B cell (primary cell): ENCODE results near the gene CSF1R. TPM values are rescaled to one million over a fixed set of nuclear protein-coding genes. Genes with fewer than 3 reads are reported as not detected.

Experiments
- ATAC-seq: fragments of 200-7000 bp; cut with Tn5 transposase; one replicate; pipeline ENCODE4 v1.10.0; 2021; ENCODE audit warnings: low read depth, mild to moderate bottlenecking, moderate number of reproducible peaks, moderate library complexity
- CTCF ChIA-PET: fragments of 350-600 bp; sonication (Branson Sonifier 250); formaldehyde crosslinking; loops from one replicate; lab custom pipeline; 2021; ENCODE audit warnings: antibody characterized with exemption, inconsistent platforms; lab: Charles Lee
- POLR2A ChIA-PET: fragments of 350-600 bp; sonication (Branson Sonifier 250); formaldehyde crosslinking; loops from one replicate; lab custom pipeline; 2021; ENCODE audit warnings: antibody characterized with exemption; lab: Charles Lee
- DNase-seq: peaks from one replicate; pipeline ENCODE4 v3.0.0; 2013
- H2AFZ ChIP-seq: 2 replicates; pipeline ENCODE4 v1.6.1; 2012; ENCODE audit warnings: mild to moderate bottlenecking, low read depth, low read length; ENCODE audit not compliant: insufficient read depth, poor library complexity, severe bottlenecking
- H3K27ac ChIP-seq, 2 donors: 1 replicate in 1 of 2; 2 replicates in 1 of 2; pipeline ENCODE4 v1.5.1; 2012 to 2013; ENCODE audit warnings: low read length in 2 of 2, mild to moderate bottlenecking in 2 of 2, moderate library complexity in 1 of 2
- H3K27me3 ChIP-seq, 4 experiments: fragments of 200-600 bp in 1 of 4; sonication (generic) in 1 of 4; replicated peaks in 1 of 4; 1 replicate in 2 of 4; 2 replicates in 2 of 4; pipeline versions ENCODE4 v1.6.1 to v1.7.0; 2013 to 2016; ENCODE audit warnings: low read length in 3 of 4, mild to moderate bottlenecking in 2 of 4, mixed read lengths in 1 of 4, moderate library complexity in 1 of 4; ENCODE audit not compliant: insufficient read depth in 4 of 4, control insufficient read depth in 3 of 4; ENCODE audit errors: control extremely low read depth in 1 of 4
- H3K36me3 ChIP-seq, 2 experiments: replicated peaks in 1 of 2; 1 replicate in 1 of 2; 2 replicates in 1 of 2; pipeline versions ENCODE4 v1.6.1 to v1.7.1; 2013; ENCODE audit warnings: low read length in 1 of 2; ENCODE audit not compliant: insufficient read depth in 2 of 2, control insufficient read depth in 1 of 2; ENCODE audit errors: control extremely low read depth in 1 of 2, extremely low read depth in 1 of 2
- H3K4me1 ChIP-seq, 2 donors: fragments of 200-600 bp in 1 of 2; sonication (generic) in 1 of 2; 1 replicate in 1 of 2; 2 replicates in 1 of 2; pipeline versions ENCODE4 v1.5.1 to v1.6.1; 2013 to 2017; ENCODE audit warnings: low read length in 2 of 2; ENCODE audit not compliant: control insufficient read depth in 2 of 2, insufficient read depth in 2 of 2
- H3K4me2 ChIP-seq: replicated peaks from 2 replicates; pipeline ENCODE3; 2012; ENCODE audit warnings: mild to moderate bottlenecking, low read depth, low read length; ENCODE audit not compliant: poor library complexity, severe bottlenecking
- H3K4me3 ChIP-seq, 5 experiments: fragments of 200-600 bp in 1 of 5; sonication (generic) in 1 of 5; 1 replicate in 3 of 5; 2 replicates in 2 of 5; pipeline versions ENCODE4 v1.5.1 to v1.7.0; 2011 to 2016; ENCODE audit warnings: low read length in 4 of 5, mild to moderate bottlenecking in 4 of 5, low read depth in 2 of 5, control low read depth in 1 of 5, moderate library complexity in 1 of 5; ENCODE audit not compliant: insufficient read depth in 1 of 5; ENCODE audit errors: control extremely low read depth in 1 of 5, extremely low read depth in 1 of 5
- H3K79me2 ChIP-seq: fragments of 200-600 bp; sonication (generic); one replicate; pipeline ENCODE4 v1.6.0; 2016; ENCODE audit warnings: low read length; ENCODE audit not compliant: control insufficient read depth, insufficient read depth
- H3K9ac ChIP-seq: fragments of 200-600 bp; sonication (generic); 2 replicates; pipeline ENCODE4 v1.6.1; 2017; ENCODE audit warnings: mild to moderate bottlenecking, low read length, moderate library complexity
- H3K9me3 ChIP-seq, 3 donors: one replicate each; pipeline versions ENCODE4 v1.6.1 to v1.7.1; 2013; ENCODE audit warnings: low read length in 2 of 3; ENCODE audit not compliant: control insufficient read depth in 2 of 3, insufficient read depth in 1 of 3; ENCODE audit errors: control extremely low read depth in 1 of 3
- H4K20me1 ChIP-seq: 2 replicates; pipeline ENCODE4 v1.6.0; 2012; ENCODE audit warnings: mild to moderate bottlenecking, low read length; ENCODE audit not compliant: insufficient read depth, control insufficient read depth, poor library complexity, severe bottlenecking
- H3K27ac Mint-ChIP-seq: one replicate; pipeline ENCODE4 v1.8.0; 2021; ENCODE audit warnings: mixed read lengths
- H3K27me3 Mint-ChIP-seq: one replicate; pipeline ENCODE4 v1.8.0; 2021; ENCODE audit warnings: mixed read lengths
- H3K4me1 Mint-ChIP-seq: one replicate; pipeline ENCODE4 v1.8.0; 2021; ENCODE audit warnings: mixed read lengths
- H3K4me3 Mint-ChIP-seq: one replicate; pipeline ENCODE4 v1.8.0; 2021; ENCODE audit warnings: mixed read lengths
- H3K9me3 Mint-ChIP-seq: one replicate; pipeline ENCODE4 v1.8.0; 2022; ENCODE audit warnings: mixed read lengths; ENCODE audit not compliant: insufficient read depth
- EZH2 ChIP-seq: IDR thresholded peaks from 2 replicates; pipeline ENCODE4 v1.6.1; 2012; ENCODE audit warnings: borderline replicate concordance, low read depth, mild to moderate bottlenecking, moderate library complexity, low read length; ENCODE audit not compliant: insufficient read depth, poor library complexity, severe bottlenecking
- WGBS: methylation state at CpG from one replicate; pipeline ENCODE4 v1.1.5; 2013; ENCODE audit warnings: missing lambda C conversion rate; ENCODE audit not compliant: insufficient coverage; 5-methylcytosine and 5-hydroxymethylcytosine counted together
- intact Hi-C: fragments of 100-400 bp; cut with micrococcal nuclease; formaldehyde crosslinking; loops from one replicate; pipeline ENCODE4 v1.10.0; 2022
- polyA plus RNA-seq: library from polyadenylated mRNA; depleted of rRNA; stranded (reverse); fragments of >200 nt; gene quantifications from 2 replicates; pipeline ENCODE4 v1.2.3, GENCODE V29; 2012
- total RNA-seq, 2 donors: library from RNA; stranded (reverse); fragments of 120-200 nt in 1 of 2; gene quantifications; 1 replicate in 1 of 2; 2 replicates in 1 of 2; pipeline versions ENCODE4 v1.2.3 to v1.2.4, GENCODE V29; 2013 to 2022
- TF ChIP-seq, protein P1 (sequence below): fragments of 200-600 bp; IDR thresholded peaks from one replicate; pipeline ENCODE4 v1.8.0; 2022; ENCODE audit warnings: antibody characterized with exemption, mild to moderate bottlenecking

CSF1R gene
- total and polyA plus RNA-seq, 2 donors (not counting 1 experiment from before 2014, with no cell fraction given): 1.6 to 2.5 TPM

DNA sequence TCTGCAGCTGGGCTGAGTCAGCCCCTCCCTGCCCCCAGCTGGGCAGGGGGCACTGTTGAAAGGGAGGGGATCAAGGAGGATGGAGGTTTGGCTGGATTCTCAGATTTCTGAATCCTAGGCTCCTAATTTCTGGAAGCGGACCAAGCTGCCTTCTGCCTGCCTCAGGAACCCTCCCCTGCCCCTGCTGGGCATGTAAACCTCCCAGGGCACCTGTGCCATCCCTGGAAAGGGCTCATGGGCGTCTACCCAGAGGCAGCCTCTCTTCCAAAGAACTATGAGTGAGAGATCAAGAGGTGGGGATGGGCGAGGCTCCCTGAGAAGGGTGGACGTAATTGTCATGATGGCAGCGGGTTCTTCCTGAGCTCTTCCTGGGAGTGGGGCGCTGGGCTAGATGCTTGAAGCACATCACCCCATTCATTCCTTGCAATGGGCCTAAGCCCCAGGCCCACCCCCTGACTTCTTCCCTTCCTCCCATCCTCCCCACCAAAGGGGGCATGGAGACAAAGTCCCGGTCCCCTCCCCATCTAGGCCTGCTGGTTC lies 21.6 kb downstream of the CSF1R start:
- Histone ChIP-seq H3K27me3 (no peaks in the 10 kb centered on the region), H2AFZ (no peak overlapping the region), H3K9me3 (no peaks in the 10 kb centered on the region), H3K9ac (no peak overlapping the region), H3K4me3 (no peak overlapping the region), H3K4me2 (no peak overlapping the region), H3K4me1 (peaks cover 0 to 22% of the 10 kb centered on the region in 2 donors), H3K79me2 (no peaks in the 10 kb centered on the region), H3K27ac (no peak overlapping the region), H3K36me3 (no peaks in the 10 kb centered on the region), H4K20me1 (no peaks in the 10 kb centered on the region)
- Mint-ChIP-seq H3K4me1 (peaks cover 18% of the 10 kb centered on the region), H3K9me3 (no peaks in the 10 kb centered on the region), H3K27me3 (no peaks in the 10 kb centered on the region), H3K27ac (no peak overlapping the region), H3K4me3 (no peak overlapping the region)
- POLR2A ChIA-PET: no interaction called here
- TF ChIP-seq EZH2: no peak
- TF ChIP-seq, protein P1, sequence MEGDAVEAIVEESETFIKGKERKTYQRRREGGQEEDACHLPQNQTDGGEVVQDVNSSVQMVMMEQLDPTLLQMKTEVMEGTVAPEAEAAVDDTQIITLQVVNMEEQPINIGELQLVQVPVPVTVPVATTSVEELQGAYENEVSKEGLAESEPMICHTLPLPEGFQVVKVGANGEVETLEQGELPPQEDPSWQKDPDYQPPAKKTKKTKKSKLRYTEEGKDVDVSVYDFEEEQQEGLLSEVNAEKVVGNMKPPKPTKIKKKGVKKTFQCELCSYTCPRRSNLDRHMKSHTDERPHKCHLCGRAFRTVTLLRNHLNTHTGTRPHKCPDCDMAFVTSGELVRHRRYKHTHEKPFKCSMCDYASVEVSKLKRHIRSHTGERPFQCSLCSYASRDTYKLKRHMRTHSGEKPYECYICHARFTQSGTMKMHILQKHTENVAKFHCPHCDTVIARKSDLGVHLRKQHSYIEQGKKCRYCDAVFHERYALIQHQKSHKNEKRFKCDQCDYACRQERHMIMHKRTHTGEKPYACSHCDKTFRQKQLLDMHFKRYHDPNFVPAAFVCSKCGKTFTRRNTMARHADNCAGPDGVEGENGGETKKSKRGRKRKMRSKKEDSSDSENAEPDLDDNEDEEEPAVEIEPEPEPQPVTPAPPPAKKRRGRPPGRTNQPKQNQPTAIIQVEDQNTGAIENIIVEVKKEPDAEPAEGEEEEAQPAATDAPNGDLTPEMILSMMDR: no peak
- ATAC-seq (no peak), DNase-seq (no peak)
- WGBS: 70% methylated on average over 2 of the region's 7 CpGs
- CTCF ChIA-PET: interaction anchor here (1.5 kb wide), 1 partner anchor 9 kb away, joined by 5 read pairs; no protein-coding TSS in a partner anchor
- intact Hi-C loops: no loop called here

DNA sequence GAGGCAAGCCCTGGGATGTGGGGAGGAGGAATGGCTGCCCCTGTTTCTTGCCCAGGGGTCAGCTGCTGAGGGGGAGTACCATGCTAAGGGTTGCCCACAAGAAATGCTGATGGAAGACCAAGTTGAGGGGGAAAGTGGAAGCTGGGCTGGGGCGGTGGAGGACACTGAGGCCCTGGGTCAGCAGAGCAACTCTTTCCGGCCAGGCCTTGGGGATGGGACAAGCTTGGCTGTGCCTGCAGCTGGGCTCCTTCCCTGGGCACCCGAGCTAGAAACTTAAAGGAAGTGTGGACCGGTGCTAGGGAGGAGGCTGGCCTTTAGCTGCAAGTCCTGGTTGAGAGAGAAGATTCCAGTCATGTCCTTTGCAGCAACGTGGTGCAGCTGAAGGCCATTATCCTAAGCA lies 22.7 kb downstream of the CSF1R start:
- Histone ChIP-seq H3K27ac (no peak overlapping the region), H3K27me3 (no peaks in the 10 kb centered on the region)
- POLR2A ChIA-PET: no interaction called here

More for the DNA sequence above, 22.7 kb downstream of the CSF1R start:
- CTCF ChIA-PET: interaction anchor here (1.5 kb wide), 1 partner anchor 10 kb away, joined by 5 read pairs; no protein-coding TSS in a partner anchor
- Histone ChIP-seq H3K4me1 (peaks cover 0 to 22% of the 10 kb centered on the region in 2 donors), H4K20me1 (no peaks in the 10 kb centered on the region), H3K9me3 (no peaks in the 10 kb centered on the region), H3K4me2 (no peak overlapping the region), H3K36me3 (no peaks in the 10 kb centered on the region), H3K79me2 (no peaks in the 10 kb centered on the region), H2AFZ (no peak overlapping the region), H3K9ac (no peak overlapping the region), H3K4me3 (no peak overlapping the region)
- Mint-ChIP-seq H3K4me3 (no peak overlapping the region), H3K4me1 (peaks cover 18% of the 10 kb centered on the region), H3K27ac (no peak overlapping the region), H3K9me3 (no peaks in the 10 kb centered on the region), H3K27me3 (no peaks in the 10 kb centered on the region)
- 94% methylated on average over 3 of the region's 5 CpGs for WGBS
- ATAC-seq (no peak), DNase-seq (no peak)
- intact Hi-C loops: no loop called here
- TF ChIP-seq, protein P1: no peak
- no peak for TF ChIP-seq EZH2
